Activated CD4-positive, alpha-beta T cell treated with anti-CD3 and anti-CD28 coated beads, Interleukin-2, Interleukin-6, amounts not matched to agents 100 ng/mL and 50 ng/mL, durations not matched to agents 16 hours and 8 hours (primary cell): ENCODE results near the gene CLDND2.

ENCODE experiments used
- DNase-seq: peaks from one replicate; pipeline ENCODE4 v3.0.0-alpha.2; 2020

The CLDND2 gene

DNA sequence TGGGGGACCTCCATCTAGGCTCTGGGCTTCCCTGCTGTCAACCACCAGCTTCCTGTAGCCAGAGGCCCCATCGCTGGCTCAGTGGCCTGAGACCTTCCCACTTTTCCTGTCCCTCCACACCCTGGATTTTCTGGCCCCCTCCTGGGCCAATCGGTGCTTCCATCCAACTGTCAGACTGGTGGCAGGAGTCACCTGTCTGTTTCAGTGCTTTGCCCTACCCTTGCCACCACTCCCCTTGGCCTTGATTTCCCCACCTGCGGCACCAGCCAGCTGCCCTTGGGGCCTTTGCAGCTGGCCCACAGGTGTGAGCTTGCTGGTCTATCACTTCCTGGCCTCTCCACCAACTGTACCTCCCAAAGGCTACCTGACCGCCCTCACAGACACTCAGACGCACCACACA is 39.4 kb downstream of the CLDND2 start:
- DNase-seq = no peak

DNA sequence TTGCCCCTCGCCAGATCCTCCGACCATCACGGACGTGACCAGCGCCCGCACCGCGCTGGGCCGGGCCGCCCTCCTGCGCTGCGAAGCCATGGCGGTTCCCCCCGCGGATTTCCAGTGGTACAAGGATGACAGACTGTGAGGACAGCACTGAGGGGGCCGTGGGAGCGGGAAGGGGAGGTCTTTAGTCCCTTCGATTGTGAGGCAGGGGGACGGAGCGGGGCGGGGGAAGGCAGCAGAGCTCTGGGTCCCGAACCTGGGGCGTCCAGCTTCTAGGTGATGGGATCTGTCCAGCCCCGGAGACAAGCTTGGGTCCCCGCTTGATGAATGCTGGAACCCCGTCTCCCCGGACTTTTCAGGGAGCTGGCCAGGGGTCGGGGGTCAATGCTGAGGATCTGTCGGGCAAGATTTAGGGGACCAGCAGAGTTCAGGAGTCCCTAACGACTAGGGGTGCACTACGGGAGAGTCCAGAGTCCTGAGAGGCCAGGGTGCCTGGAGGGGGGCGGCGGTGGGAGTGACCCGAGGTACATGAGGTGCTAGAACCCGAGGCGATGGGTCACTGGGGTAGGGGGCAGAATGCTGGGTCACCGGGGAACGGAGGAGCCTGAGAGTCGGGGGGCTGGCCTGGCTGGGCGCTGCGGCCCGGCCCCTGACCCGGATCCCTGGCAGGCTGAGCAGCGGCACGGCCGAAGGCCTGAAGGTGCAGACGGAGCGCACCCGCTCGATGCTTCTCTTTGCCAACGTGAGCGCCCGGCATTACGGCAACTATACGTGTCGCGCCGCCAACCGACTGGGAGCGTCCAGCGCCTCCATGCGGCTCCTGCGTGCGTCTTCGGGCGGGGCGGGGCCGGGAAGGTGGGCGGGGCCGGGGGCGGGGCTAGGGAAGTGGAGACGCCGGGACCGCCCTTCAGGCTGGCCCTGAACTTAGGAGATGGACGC is 41.5 kb downstream of the CLDND2 start:
- DNase-seq = peak; percentile 75

DNA sequence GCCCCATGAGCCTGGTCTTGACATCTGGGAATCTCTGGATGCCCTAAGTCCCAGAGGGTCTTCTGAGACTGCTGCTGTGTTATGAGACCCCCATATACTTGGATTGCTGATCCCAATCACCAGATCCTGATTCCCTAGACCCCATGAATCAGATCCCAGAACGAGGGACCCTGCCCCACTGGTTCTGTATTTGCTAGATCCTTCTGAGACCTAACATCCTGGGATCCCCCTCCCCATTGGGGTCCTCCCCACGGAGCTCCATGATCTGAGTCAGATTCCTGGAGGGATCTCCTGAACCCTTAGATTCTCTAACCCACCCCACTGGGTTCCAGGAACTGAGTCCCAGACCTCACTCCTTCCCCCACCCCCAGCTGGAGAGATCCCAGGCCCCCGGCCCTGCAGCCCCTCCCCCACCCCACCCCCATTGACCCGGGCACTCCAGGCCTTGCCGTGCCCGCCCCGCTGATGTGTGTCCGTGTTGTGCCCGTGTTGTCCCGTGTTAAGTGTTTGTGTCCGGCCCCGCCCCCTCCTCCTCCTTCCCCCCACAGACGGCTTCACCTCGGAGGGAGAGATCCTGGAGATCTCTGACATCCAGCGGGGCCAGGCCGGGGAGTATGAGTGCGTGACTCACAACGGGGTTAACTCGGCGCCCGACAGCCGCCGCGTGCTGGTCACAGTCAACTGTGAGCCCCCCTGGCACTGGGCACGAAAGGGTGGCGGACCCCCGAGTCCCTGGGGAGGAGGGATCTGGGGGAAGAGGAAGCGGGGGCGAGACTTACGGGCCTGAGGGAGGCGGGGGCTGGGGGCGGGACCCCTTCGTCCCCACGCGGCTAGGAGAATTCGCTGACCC is 42.4 kb downstream of the CLDND2 start:
- no peak for DNase-seq

DNA sequence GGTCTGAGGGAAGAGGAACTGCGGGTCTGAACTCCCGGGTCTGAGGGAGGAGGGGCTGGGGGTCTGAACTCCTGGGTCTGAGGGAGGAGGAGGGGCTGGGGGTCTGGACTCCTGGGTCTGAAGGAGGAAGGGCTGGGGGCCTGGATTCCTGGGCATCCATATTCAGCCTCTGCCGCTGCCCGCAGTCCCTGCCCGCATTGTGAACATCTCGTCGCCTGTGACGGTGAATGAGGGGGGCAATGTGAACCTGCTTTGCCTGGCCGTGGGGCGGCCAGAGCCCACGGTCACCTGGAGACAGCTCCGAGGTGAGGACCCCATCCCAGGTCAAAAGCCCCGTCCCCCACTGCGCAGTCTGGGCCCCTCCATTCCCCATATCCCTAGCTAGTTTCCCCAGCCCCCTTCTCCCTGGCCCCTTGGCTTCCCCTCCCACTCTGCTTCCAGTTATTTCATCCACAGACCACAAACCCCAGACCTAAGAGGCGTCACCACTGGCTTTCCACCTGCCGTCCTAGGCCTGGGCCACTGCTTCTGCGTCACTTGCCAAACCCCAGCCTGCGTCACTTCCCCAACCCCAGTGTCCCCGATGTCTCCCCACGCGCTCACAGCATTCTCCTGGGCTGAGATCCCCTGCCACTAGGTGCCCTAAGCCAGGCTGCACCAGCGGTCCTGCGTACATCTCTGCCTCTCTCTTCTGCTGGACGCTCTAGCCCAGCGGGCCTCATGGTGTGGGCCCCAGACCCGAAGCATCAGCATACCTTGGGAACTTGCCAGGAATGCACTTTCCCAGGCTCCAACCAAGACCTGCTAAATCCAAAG is 43.4 kb downstream of the CLDND2 start:
- DNase-seq = no peak

DNA sequence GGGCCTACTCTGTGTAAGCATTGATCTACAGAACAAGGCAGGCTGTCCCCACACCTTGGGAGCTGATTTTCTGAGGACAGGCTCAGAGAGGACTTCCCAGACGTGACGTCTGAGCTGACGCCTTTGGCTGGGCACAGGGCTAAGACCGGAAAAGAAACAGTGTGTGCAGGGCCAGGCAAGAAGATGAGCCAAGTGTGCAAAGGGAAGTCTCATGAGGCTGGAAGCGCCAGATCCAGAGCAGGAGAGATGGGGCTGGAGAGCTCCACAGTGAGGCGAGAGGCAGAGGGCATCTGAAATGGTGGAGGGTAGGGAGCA is 44.7 kb downstream of the CLDND2 start:
- DNase-seq = no peak

DNA sequence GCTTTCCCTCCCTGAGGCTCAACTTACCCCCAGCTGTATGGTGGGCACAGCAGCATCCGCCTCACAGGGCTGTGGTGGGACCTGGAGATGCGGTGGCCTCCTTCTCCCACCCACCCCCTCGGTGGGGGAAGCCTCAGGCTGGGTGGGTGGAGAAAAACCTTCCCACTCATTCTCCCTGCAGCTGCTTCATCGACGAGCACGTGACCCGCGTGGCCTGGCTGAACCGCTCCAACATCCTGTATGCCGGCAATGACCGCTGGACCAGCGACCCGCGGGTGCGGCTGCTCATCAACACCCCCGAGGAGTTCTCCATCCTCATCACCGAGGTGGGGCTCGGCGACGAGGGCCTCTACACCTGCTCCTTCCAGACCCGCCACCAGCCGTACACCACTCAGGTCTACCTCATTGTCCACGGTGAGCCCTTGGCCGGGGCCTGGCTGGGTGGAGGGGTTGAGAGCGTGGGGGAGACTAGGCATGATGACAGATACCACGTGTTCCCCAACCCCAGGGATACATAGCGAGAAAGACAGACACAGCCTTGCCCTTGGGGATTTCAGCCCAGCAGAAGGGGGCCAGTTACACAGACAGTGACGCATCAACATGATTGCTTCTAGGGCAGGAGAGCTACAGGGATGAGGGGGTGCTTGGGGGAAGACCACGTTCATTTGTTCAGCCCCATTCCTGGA is 45.2 kb downstream of the CLDND2 start:
- no peak for DNase-seq

DNA sequence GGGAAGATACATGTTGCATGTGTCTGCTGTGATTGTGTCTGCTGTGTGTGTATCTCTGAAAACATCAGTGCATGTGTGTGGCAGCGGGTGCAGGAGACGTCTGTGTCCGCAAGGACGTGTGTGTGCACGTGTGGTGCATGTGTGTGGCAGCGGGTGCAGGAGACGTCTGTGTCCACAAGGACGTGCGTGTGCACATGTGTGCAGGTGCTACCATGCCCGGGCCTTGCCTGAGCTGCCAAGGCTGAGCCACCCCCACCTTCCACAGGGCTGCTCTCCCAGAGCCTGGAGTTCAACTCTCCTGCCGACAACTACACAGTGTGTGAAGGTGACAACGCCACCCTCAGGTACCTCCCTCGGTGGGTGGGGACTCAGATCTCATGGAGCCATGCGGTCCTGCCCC is 47.0 kb downstream of the CLDND2 start:
- DNase-seq = no peak

DNA sequence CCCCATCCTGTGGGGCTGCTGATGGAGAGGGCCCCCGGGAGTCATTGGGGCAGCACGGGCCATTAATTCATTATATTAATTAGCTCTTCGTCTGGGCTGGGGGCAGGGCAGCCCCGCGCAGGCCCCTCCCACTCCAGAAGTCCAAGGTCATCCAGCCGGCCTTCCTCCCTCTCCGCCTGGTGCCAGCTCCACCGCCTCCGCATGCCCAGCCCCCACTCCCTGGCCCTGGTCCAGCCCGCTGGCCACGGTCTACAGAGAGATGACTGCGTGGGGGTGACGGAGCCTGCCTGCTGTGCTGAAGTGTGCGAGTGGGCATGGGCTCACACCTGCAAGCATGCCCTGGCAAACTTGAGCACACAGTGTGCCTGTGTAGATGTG is 48.5 kb downstream of the CLDND2 start:
- DNase-seq = no peak

DNA sequence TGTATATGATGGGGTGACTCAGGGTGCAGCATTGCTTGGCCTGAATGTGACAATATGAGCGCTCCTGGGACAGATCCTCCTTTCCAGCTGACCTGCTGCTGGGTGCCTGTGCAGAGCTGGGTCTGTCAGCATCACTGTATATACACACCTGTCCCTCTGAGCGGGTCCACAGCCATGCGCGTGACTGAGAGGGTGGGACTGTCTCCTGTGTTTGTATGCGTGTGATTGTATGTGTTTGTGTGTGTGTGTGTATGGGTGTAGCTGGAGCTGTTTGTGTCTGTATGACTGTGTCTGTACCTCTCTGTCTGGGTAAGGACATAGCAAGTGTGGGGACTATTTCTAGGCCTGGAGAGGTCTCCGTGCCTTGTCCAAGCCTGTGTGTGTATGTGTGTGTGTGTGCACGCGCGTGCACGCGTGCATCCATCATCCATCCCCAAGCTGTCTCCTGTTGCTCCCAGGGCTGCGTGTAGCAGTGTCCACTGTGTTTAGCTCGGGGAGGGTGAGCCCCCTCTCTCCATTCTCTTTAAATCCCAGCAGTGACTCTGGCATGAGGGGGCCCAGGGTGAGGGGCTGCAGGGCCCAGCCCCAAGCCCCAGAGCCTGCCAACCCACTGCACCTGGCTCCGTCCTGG is 49.0 kb downstream of the CLDND2 start:
- DNase-seq = no peak

DNA sequence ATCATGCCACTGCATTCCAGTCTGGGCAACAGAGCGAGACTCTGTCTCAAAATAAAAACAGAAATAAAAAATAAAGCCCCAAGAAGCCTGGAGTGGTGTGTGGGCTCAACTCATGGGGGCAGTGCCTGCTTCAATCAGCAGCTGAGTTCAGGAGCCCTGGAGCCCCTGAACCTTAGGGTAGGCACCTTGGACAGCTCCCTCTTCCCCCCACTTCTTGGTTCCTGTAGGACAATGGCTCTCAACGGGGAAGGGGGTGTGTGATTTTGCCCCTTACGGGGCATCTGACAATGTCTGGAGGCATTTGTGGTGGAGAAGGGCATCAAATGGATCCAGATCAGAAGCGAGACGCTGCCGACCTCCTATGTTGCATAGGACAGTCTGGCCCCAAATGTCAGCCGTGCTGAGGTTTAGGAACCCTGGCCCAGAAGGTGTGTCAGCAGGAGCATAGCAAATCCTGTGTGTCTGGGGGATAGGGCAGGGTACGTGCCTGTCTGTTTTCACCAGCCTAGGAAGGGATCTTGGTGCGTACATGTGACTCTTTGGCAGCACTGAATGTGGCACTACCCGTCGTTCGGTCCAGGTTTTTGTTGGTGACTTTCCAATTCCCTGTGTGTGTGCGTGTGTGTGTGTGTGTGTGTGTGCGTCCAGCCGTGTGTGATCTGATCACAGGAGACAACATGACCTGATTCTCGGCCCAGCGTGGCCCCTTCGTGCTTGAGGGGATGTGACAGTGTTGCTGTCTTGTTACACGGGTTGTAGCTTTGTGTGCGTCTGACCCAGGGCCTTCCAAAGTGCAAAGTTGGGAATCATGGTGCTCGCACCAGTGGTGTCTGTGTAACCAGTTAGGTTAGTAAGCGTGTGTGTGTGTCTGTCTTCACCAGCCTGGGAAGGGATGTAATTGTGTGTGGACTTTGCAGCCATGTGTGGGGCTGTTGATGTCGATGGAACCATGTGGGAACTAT is 49.8 kb downstream of the CLDND2 start:
- DNase-seq = no peak

DNA sequence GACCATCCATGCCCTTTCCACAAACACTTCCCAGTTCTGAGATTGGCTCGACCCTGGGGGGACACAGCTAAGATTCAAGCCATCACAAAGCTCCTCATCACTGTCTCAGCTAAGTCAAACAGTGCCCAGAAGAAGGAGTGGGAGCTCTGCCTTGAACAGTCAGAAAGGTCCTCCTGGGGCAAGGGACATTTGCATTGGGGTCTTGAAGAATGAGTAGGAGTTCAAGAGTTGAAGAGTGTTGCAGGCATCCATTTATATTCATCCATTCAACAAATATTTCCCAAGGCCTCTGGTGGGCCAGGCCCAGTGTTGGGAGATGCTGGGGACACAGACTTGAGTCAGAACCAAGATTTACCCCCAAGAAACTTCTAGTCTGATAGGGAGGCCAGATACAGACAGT is 50.8 kb downstream of the CLDND2 start:
- no peak for DNase-seq

DNA sequence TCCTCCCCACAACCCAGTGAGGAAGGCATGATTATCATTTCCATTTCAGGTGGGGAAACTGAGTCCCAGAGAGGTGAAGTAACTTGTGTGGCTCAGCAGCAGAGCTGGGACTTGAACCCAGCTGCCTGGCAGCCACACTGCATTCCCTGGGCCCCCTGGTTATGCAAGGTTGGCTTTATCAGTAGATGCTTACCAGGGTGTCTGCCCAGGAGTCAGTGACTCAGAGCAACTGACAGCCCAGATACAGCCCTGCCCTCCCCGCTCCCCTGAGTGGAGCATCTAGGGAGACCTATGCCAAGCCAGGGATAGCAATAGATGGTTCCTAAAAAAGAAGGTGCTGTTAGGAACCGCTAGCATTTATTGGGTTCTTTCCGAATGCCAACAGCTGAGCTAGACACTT is 51.4 kb downstream of the CLDND2 start:
- no peak for DNase-seq
